ENCODE data around the gene HTR3D. TPM values are rescaled to one million over a fixed set of nuclear protein-coding genes. Genes with fewer than 3 reads are reported as not detected.

HTR3D gene
- total and polyA plus RNA-seq, 7 donors, result not detected

DNA sequence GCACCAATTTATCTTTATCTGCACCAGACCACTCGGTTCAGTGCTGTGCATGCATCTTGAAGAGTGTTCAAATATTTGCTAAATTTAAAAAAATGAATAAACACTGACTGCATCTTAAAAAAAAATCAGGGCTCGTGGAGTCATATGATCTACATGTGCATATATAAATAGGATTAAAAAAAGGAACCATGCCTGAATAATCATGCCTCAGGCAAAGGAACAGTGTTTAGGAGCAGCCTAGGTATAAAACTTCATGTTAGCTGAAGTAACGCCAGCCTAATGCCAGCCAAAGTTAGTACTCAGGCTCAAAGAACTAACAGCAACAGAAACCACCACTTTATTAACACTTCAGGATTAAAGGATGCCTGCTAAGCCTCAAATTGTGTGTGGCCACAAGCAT, 23.4 kb upstream of the HTR3D start:
- Histone ChIP-seq H3K36me3 (peaks cover 0 to 43% (median under 1%) of the 10 kb centered on the region in 4 donors), H3K27ac (no peak overlapping the region), H3K9me3 (no peaks in the 10 kb centered on the region), H3K27me3 (no peaks in the 10 kb centered on the region), H3K4me3 (no peak overlapping the region), H3K4me1 (peaks cover 0 to 26% (median 10%) of the 10 kb centered on the region in 4 donors)
- intact Hi-C loops (cut with DNase I), result no loop called here
- 60 to 63% methylated on average over 3 of the region's 3 CpGs for WGBS, 2 donors
- no peak for DNase-seq
- TF ChIP-seq, protein P1, sequence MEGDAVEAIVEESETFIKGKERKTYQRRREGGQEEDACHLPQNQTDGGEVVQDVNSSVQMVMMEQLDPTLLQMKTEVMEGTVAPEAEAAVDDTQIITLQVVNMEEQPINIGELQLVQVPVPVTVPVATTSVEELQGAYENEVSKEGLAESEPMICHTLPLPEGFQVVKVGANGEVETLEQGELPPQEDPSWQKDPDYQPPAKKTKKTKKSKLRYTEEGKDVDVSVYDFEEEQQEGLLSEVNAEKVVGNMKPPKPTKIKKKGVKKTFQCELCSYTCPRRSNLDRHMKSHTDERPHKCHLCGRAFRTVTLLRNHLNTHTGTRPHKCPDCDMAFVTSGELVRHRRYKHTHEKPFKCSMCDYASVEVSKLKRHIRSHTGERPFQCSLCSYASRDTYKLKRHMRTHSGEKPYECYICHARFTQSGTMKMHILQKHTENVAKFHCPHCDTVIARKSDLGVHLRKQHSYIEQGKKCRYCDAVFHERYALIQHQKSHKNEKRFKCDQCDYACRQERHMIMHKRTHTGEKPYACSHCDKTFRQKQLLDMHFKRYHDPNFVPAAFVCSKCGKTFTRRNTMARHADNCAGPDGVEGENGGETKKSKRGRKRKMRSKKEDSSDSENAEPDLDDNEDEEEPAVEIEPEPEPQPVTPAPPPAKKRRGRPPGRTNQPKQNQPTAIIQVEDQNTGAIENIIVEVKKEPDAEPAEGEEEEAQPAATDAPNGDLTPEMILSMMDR (IDR thresholded peaks at IDR 0.05), result no peak
- no peak for TF ChIP-seq POLR2A (IDR thresholded peaks at IDR 0.05)
- TF ChIP-seq EP300 (IDR thresholded peaks at IDR 0.05), result no peak

DNA sequence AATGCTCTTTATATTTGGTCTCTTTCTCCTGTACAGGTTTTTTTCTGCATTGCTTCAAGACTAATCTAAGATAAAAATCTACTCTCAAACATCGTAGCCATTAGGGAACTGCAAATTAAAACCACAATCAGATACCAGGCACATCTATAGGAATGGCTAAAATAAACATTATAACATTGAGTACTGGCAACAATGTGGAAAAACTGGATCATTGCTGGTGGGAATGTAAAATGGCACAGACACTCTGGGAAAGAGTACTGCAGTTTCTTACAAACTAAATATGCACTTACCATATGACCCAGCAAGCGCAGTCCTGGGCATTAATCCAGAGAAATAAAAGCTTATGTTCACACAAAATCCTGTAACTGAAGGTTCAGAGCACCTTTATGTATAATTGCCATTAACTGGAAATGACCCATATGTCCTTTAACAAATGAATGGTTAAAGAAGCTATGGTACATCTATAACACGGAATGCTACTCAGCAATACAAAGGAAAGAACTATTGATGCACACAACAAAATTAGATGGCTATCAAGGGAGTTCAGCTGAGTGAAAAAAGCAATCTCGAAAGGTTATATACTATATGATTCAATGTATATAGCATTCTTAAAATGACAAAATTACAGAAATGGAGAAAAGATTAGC, 20.2 kb upstream of the HTR3D start:
- DNase-seq, result no peak
- WGBS, 2 donors, result 67 to 85% methylated on average over 4 of the region's 4 CpGs
- H3K27ac ChIP-seq, result no peak overlapping the region
- no peaks in the 10 kb centered on the region for H3K9me3 ChIP-seq
- H3K36me3 ChIP-seq, result peaks cover 0 to 54% (median 7%) of the 10 kb centered on the region in 4 donors
- intact Hi-C loops (cut with DNase I), result no loop called here
- no peaks in the 10 kb centered on the region for H3K27me3 ChIP-seq
- H3K4me3 ChIP-seq, result no peak overlapping the region
- no peak for TF ChIP-seq POLR2A (IDR thresholded peaks at IDR 0.05)
- no peak for TF ChIP-seq EP300 (IDR thresholded peaks at IDR 0.05)
- no peak for TF ChIP-seq POLR2AphosphoS5 (IDR thresholded peaks at IDR 0.05)
- TF ChIP-seq, protein P1 (IDR thresholded peaks at IDR 0.05), result no peak
- peaks cover 0 to 15% (median 4%) of the 10 kb centered on the region in 4 donors for H3K4me1 ChIP-seq

DNA sequence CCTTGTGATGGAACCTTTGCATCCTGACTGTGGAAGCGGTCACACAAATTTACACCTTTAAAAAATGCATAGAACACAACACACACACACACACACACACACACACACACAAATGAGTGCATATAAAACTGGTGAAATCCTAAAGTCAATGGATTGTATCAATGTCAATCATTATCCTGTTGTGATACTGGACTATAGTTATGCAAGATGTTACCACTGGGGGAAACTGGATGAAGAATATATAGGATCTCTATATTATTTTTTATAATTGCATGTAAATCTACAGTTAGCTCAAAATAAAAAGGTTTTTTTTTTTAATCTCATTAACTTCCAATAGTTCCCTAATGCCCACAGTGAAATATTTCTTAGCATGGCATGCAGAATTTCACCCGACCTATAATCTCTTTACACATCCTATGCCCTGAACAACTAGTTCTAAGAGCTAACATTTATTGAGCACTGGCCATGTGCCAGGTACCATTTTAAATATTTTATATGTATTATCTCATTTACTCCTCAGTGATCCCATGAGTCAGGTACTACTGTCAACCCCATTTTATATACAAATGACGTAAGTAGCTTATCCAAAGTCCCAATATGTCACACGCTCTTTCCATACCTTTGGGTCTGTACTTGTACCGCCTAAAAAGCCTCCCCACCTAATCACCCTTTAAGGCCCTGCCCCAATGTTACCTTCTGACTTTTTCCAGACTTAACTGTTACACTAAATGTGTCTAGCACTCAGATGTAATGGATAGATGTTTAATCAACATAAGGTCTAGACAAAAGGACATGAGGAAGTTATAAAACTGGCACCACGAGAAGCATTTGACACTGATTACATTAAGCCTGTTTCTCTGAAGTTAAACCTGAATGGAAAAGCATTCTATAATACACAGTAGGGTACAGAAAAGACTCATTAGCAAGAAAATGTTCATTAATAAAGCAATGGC, 19.3 kb upstream of the HTR3D start:
- Histone ChIP-seq H3K27me3 (no peaks in the 10 kb centered on the region), H3K36me3 (peaks cover 0 to 54% (median 7%) of the 10 kb centered on the region in 4 donors), H3K9me3 (no peaks in the 10 kb centered on the region), H3K4me3 (no peak overlapping the region), H3K27ac (no peak overlapping the region), H3K4me1 (peaks cover 0 to 22% (median 12%) of the 10 kb centered on the region in 4 donors)
- WGBS, 2 donors, result 36 to 77% methylated on average over 6 of the region's 6 CpGs
- DNase-seq, result no peak
- no peak for TF ChIP-seq EP300 (IDR thresholded peaks at IDR 0.05)
- no peak for TF ChIP-seq POLR2A (IDR thresholded peaks at IDR 0.05)
- TF ChIP-seq, protein P1 (IDR thresholded peaks at IDR 0.05), result no peak
- TF ChIP-seq POLR2AphosphoS5 (IDR thresholded peaks at IDR 0.05), result no peak
- intact Hi-C loops (cut with DNase I), result no loop called here

DNA sequence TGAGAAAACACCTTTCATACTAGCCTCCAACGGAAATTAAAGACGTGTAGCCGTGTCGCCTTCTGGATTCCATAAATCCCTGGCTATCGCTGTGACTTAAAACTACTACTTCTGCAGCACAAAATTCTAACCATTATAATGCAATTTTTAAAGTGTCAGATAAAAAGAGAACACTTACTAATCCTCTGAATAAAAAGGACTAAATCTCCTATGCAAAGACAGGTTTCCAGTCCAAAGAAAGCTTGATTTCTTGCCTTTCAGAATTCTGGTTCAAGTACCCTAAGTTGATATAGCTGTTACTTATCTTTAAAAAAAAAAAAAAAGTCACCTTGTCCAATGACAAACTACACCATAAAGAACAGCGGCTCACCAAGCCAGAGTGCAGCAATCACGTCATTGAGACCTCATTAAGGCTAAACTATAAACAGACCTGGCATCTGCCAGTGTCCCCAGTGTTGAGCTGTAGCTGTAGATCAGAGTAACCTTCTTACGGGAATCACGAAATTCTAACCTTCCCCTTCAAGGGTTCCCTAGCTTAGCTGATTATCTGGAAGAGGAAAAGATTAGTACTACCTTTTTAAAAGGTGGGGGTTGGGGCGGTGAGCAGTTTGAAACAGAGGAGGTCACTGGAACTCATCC, 16.0 kb upstream of the HTR3D start:
- no peak for DNase-seq
- WGBS, 2 donors, result 38 to 78% methylated on average over 10 of the region's 10 CpGs
- intact Hi-C loops (cut with DNase I), result loop anchor here (2.0 to 5.0 kb wide), 4 partner anchors 119 to 318 kb away; partner anchors contain the start of genes ABCF3, ALG3, EEF1AKMT4 and EIF2B5
- H3K4me3 ChIP-seq, result no peak overlapping the region
- H3K36me3 ChIP-seq, result peaks cover 0 to 30% (median 7%) of the 10 kb centered on the region in 4 donors
- peaks cover 0 to 27% (median 12%) of the 10 kb centered on the region in 4 donors for H3K4me1 ChIP-seq
- H3K27me3 ChIP-seq, result no peaks in the 10 kb centered on the region
- TF ChIP-seq POLR2AphosphoS5 (IDR thresholded peaks at IDR 0.05), result peak in 1 of 4 donors; percentile 17
- TF ChIP-seq, protein P1 (IDR thresholded peaks at IDR 0.05), result no peak
- no peak for TF ChIP-seq EP300 (IDR thresholded peaks at IDR 0.05)
- no peak for TF ChIP-seq POLR2A (IDR thresholded peaks at IDR 0.05)
- no peaks in the 10 kb centered on the region for H3K9me3 ChIP-seq
- no peak overlapping the region for H3K27ac ChIP-seq
